ENCODE measurements around the gene ATXN7.

GRCh38 chr3:64030741-64031140, 167.1 kb downstream of the ATXN7 start:
- TF ChIP-seq CTCF (IDR thresholded peaks at IDR 0.05) = peak; percentile 86 to 92 (median 91)
- no peak for TF ChIP-seq POLR2A (IDR thresholded peaks at IDR 0.05)
